CD4-positive, alpha-beta memory T cell (primary cell): ENCODE data around the gene RBMY1A1. TPM values are rescaled to one million over a fixed set of nuclear protein-coding genes. Genes with fewer than 3 reads are reported as not detected.
"Not testable (repeated sequence)": the region's sequence is repeated elsewhere in the genome, so short reads cannot be mapped to it uniquely, and the experiment has no call there.

Source experiments
- CTCF ChIA-PET: fragments of 350-600 bp; sonication (Branson Sonifier 250); formaldehyde crosslinking; loops from one replicate; lab custom pipeline; 2021; ENCODE audit warnings: inconsistent platforms; ENCODE audit not compliant: partially characterized antibody; lab: Charles Lee
- POLR2A ChIA-PET: fragments of 350-600 bp; sonication (Branson Sonifier 250); formaldehyde crosslinking; loops from one replicate; lab custom pipeline; 2021; ENCODE audit not compliant: partially characterized antibody; lab: Charles Lee
- DNase-seq, 5 donors: peaks; one replicate each; pipeline versions ENCODE4 v3.0.0 to v3.0.0-alpha.2; 2020 to 2022; ENCODE audit warnings: mixed read lengths in 1 of 5
- H3K27ac ChIP-seq: one replicate; pipeline ENCODE4 v1.7.0; 2013; ENCODE audit warnings: low read depth, low read length
- H3K27me3 ChIP-seq: 2 replicates; pipeline ENCODE4 v1.7.0; 2013; ENCODE audit warnings: mild to moderate bottlenecking, low read length, moderate library complexity; ENCODE audit not compliant: insufficient read depth
- H3K36me3 ChIP-seq: 2 replicates; pipeline ENCODE4 v1.7.0; 2013; ENCODE audit warnings: mild to moderate bottlenecking, low read length, moderate library complexity; ENCODE audit not compliant: insufficient read depth
- H3K4me1 ChIP-seq: 2 replicates; pipeline ENCODE4 v1.7.0; 2013; ENCODE audit warnings: mild to moderate bottlenecking, low read length, moderate library complexity; ENCODE audit not compliant: insufficient read depth
- H3K4me3 ChIP-seq, 2 donors: one replicate each; pipeline ENCODE4 v1.7.0; 2013; ENCODE audit warnings: low read length in 2 of 2, mild to moderate bottlenecking in 1 of 2
- H3K9me3 ChIP-seq, 2 donors: one replicate each; pipeline ENCODE4 v1.7.0; 2013; ENCODE audit warnings: low read length in 2 of 2, control low read depth in 1 of 2; ENCODE audit not compliant: control insufficient read depth in 1 of 2
- H3K27ac Mint-ChIP-seq, 7 donors: one replicate each; pipeline ENCODE4 v1.8.0; 2020 to 2021; ENCODE audit warnings: mixed read lengths in 7 of 7, mild to moderate bottlenecking in 6 of 7, inconsistent platforms in 3 of 7, moderate library complexity in 3 of 7
- H3K27me3 Mint-ChIP-seq, 2 donors: one replicate each; pipeline ENCODE4 v1.8.0; 2020 to 2021; ENCODE audit warnings: mixed read lengths in 2 of 2
- H3K36me3 Mint-ChIP-seq, 2 donors: one replicate each; pipeline ENCODE4 v1.8.0; 2020 to 2021; ENCODE audit warnings: mixed read lengths in 2 of 2, inconsistent platforms in 1 of 2, mild to moderate bottlenecking in 1 of 2
- H3K4me1 Mint-ChIP-seq, 4 donors: one replicate each; pipeline ENCODE4 v1.8.0; 2020 to 2021; ENCODE audit warnings: mixed read lengths in 4 of 4, mild to moderate bottlenecking in 1 of 4
- H3K4me3 Mint-ChIP-seq, 8 donors: one replicate each; pipeline ENCODE4 v1.8.0; 2020 to 2021; ENCODE audit warnings: mixed read lengths in 8 of 8, mild to moderate bottlenecking in 7 of 8, moderate library complexity in 6 of 8, inconsistent platforms in 3 of 8
- H3K9me3 Mint-ChIP-seq, 8 donors: one replicate each; pipeline ENCODE4 v1.8.0; 2020 to 2021; ENCODE audit warnings: mixed read lengths in 8 of 8, mild to moderate bottlenecking in 5 of 8, inconsistent platforms in 3 of 8, moderate library complexity in 1 of 8
- intact Hi-C: fragments of 100-400 bp; cut with micrococcal nuclease; formaldehyde crosslinking; loops from one replicate; pipeline ENCODE4 v1.15.1; 2023
- polyA plus RNA-seq, 2 donors: library from polyadenylated mRNA; unstranded; fragments of 300-500 nt; fragmentation: Illumina TruSeq; gene quantifications; one replicate each; pipeline ENCODE4 v1.2.3, GENCODE V29; 2021
- total RNA-seq, 2 experiments: library from RNA; stranded (reverse); gene quantifications; one replicate each; pipeline ENCODE4 v1.2.3, GENCODE V29; 2021

The RBMY1A1 gene
- total RNA-seq (not detected), polyA plus RNA-seq (not detected)

DNA sequence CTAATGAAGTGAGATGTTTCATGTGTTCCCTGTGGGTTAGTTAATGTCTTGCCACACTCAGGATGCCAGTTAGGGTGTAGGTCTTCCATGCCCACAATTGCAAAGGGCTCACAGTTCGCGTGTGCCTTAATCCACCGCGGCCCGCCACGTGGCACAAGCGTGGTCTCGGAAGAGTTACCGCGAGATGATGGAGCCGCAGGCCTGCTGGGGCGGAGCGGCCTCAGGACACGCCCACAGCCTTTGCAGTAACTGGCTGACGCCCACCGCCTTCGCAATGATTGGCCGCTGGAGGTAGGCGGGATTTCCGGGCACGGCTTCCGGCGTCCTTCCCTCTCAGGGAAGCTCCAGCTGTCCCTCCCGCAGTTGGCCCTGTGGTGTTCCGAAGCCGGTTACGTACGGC is at the start of gene RBMY1A1:
Gene RBMY1A1 (plus strand): TSS at position 301 of the 400 bp plus-strand sequence. CDS start 2,013 bp downstream, outside the sequence.
- H3K4me1 Mint-ChIP-seq, H3K27ac Mint-ChIP-seq, H3K4me3 ChIP-seq, H3K27me3 Mint-ChIP-seq, DNase-seq, H3K9me3 ChIP-seq, H3K36me3 Mint-ChIP-seq, intact Hi-C loops, CTCF ChIA-PET, H3K36me3 ChIP-seq, H3K4me1 ChIP-seq, POLR2A ChIA-PET, H3K9me3 Mint-ChIP-seq, H3K27ac ChIP-seq, H3K27me3 ChIP-seq, H3K4me3 Mint-ChIP-seq: not testable (repeated sequence)

DNA sequence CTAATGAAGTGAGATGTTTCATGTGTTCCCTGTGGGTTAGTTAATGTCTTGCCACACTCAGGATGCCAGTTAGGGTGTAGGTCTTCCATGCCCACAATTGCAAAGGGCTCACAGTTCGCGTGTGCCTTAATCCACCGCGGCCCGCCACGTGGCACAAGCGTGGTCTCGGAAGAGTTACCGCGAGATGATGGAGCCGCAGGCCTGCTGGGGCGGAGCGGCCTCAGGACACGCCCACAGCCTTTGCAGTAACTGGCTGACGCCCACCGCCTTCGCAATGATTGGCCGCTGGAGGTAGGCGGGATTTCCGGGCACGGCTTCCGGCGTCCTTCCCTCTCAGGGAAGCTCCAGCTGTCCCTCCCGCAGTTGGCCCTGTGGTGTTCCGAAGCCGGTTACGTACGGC is 23.6 kb upstream of the RBMY1A1 start, which contains the start of gene RBMY1B:
Gene RBMY1B (plus strand): TSS at position 301 of the 400 bp plus-strand sequence. CDS start 2,013 bp downstream, outside the sequence.
- H3K9me3 Mint-ChIP-seq, H3K36me3 Mint-ChIP-seq, POLR2A ChIA-PET, H3K4me3 Mint-ChIP-seq, H3K27ac Mint-ChIP-seq, H3K27ac ChIP-seq, intact Hi-C loops, H3K36me3 ChIP-seq, H3K27me3 Mint-ChIP-seq, H3K27me3 ChIP-seq, H3K4me1 ChIP-seq, H3K9me3 ChIP-seq, H3K4me3 ChIP-seq, CTCF ChIA-PET, H3K4me1 Mint-ChIP-seq, DNase-seq: not testable (repeated sequence)

DNA sequence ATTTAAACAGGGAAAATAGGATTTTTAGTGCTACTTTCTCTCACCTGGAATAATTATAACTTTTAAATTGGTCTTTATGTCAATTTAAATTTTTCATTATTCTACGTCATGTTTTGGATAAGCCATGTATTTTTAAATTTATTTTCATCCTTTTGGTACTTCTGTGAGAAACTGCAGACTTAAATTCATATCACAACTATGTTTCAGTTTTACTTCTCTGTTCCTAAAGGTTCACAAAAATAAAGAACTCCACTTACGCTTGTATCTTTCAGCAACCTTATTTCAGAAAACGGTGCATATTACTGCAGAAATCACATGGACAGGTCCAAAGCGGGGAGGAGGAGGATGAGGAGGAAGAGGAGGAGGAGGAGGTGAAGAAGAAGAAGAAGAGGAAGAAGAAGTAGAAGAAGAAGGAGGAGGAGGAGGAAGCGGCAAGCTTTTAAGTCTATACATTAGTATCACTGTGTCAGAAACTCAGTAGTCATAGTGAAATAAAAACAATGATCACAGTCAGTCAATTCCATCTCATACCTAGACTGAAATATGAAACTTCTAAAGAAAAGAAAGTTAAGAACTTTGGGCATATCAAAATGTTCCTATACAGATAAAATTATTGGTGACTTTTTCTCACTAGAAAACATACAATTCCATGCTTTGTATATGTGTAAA is 24.8 kb downstream of the RBMY1A1 start:
- H3K4me1 ChIP-seq, H3K4me1 Mint-ChIP-seq, intact Hi-C loops, H3K36me3 ChIP-seq, H3K27me3 Mint-ChIP-seq, H3K27ac Mint-ChIP-seq, POLR2A ChIA-PET, DNase-seq, H3K27ac ChIP-seq, CTCF ChIA-PET, H3K27me3 ChIP-seq, H3K4me3 Mint-ChIP-seq, H3K36me3 Mint-ChIP-seq, H3K9me3 Mint-ChIP-seq, H3K4me3 ChIP-seq, H3K9me3 ChIP-seq: not testable (repeated sequence)

DNA sequence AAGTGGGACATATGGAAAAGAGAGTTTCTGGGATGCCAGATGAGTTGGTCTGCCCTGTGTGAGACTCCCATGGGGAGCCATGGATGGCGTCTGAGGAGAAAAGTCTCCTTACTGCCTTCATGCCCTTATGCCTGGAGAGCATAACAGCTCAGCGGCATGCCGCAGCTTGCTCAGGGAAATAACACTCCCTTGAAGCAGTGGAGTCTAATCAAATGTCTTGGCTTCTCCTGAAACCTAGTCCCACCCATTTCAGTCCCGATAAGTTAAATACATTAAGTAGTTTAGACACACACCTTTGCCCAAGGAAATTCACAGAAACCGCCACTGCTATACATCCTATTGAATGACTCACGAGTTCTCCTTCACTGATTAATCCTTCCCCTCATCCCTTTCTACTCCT is 50.8 kb downstream of the RBMY1A1 start:
- H3K4me3 ChIP-seq = no peak overlapping the region
- Mint-ChIP-seq H3K27ac (no peak overlapping the region), H3K4me3 (no peak overlapping the region), H3K36me3 (no peaks in the 10 kb centered on the region), H3K9me3 (no peaks in the 10 kb centered on the region), H3K4me1 (no peaks in the 10 kb centered on the region), H3K27me3 (no peaks in the 10 kb centered on the region)
- ChIA-PET POLR2A (no interaction called here), CTCF (no interaction called here)
- H3K9me3 ChIP-seq = no peaks in the 10 kb centered on the region
- no peaks in the 10 kb centered on the region for H3K4me1 ChIP-seq
- no peaks in the 10 kb centered on the region for H3K27me3 ChIP-seq
- intact Hi-C loops = no loop called here
- no peak overlapping the region for H3K27ac ChIP-seq
- no peaks in the 10 kb centered on the region for H3K36me3 ChIP-seq
- DNase-seq = no peak

DNA sequence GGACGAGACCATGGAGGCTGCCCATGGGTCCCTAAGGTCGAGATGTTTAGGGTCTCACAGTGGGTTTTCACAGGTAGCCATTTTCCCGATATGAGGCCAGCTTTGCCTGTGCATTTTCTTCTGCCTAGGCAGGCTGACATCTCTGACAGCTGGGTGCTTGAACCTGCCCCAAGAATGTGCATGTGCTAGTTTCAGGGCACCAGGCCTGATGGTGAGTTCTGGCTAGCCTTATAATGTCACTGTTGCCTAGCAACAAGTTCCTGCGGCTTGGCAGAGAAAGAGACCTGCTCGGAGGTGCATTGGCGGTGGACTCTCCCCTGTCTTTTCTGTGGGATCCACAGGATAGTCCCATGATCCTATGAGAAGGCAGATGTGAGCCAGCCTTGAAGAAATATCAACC is 51.8 kb downstream of the RBMY1A1 start:
- H3K27me3 Mint-ChIP-seq, H3K36me3 ChIP-seq, H3K4me1 Mint-ChIP-seq, H3K4me3 ChIP-seq, H3K4me3 Mint-ChIP-seq, H3K27me3 ChIP-seq, H3K9me3 ChIP-seq, DNase-seq, intact Hi-C loops, POLR2A ChIA-PET, H3K27ac Mint-ChIP-seq, H3K4me1 ChIP-seq, H3K36me3 Mint-ChIP-seq, CTCF ChIA-PET, H3K9me3 Mint-ChIP-seq, H3K27ac ChIP-seq: not testable (repeated sequence)

DNA sequence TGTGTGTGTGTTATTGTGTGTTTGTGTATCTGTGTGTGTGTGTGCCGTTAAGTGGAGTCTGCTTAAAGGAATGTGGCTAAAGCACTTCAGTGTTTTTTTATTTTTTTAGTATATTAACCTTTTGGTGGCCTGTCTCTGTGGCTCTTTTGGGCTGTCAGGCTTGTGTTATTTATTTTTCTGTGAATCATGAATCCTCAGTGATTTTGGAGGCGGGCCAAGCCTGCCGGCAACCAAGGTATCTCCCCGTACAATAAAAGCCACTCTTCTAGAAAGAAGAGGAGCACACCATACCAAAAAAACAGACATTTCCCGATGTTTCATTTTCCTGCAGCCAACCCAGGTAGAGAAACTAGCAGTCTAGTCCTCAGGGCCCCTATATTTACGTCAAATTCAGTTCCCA is 57.4 kb downstream of the RBMY1A1 start:
- intact Hi-C loops = no loop called here
- H3K27ac Mint-ChIP-seq = no peak overlapping the region
- Histone ChIP-seq H3K27ac (no peak overlapping the region), H3K36me3 (no peaks in the 10 kb centered on the region), H3K4me3 (no peak overlapping the region), H3K27me3 (no peaks in the 10 kb centered on the region), H3K9me3 (no peaks in the 10 kb centered on the region), H3K4me1 (no peaks in the 10 kb centered on the region)
- ChIA-PET CTCF (no interaction called here), POLR2A (no interaction called here)
- no peaks in the 10 kb centered on the region for H3K9me3 Mint-ChIP-seq
- H3K4me1 Mint-ChIP-seq = no peaks in the 10 kb centered on the region
- H3K36me3 Mint-ChIP-seq = no peaks in the 10 kb centered on the region
- no peaks in the 10 kb centered on the region for H3K27me3 Mint-ChIP-seq
- DNase-seq = no peak
- no peak overlapping the region for H3K4me3 Mint-ChIP-seq

DNA sequence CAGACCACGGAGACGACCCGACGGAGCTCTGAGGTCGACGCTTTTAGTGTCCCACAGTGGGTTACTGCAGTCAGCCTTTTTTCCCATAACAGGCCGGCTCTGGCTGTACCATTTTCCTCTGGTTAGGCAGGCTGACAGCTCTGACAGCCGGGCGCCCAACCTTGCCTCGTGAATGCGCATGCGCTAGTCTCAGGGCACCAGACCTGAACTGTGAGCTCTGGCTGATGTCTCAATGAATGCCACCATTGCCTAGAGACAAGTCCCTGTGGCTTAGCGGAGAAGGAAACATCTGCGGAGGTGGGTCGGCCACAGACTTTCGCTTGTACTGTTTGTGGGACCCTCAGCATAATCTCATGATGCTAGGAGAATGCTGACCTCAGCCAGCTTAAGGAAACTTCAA is 61.6 kb downstream of the RBMY1A1 start:
- H3K9me3 ChIP-seq, H3K4me3 ChIP-seq, H3K27me3 ChIP-seq, H3K4me1 ChIP-seq, H3K4me3 Mint-ChIP-seq, H3K4me1 Mint-ChIP-seq, H3K27ac ChIP-seq, CTCF ChIA-PET, H3K27ac Mint-ChIP-seq, H3K36me3 ChIP-seq, POLR2A ChIA-PET, H3K9me3 Mint-ChIP-seq, DNase-seq, H3K27me3 Mint-ChIP-seq, H3K36me3 Mint-ChIP-seq, intact Hi-C loops: not testable (repeated sequence)
